ENCODE data around the gene SUCLG2. TPM values are rescaled to one million over a fixed set of nuclear protein-coding genes. Genes with fewer than 3 reads are reported as not detected.

Gene SUCLG2
- total and polyA plus RNA-seq, 2 donors = 58.9 to 72.8 TPM

DNA sequence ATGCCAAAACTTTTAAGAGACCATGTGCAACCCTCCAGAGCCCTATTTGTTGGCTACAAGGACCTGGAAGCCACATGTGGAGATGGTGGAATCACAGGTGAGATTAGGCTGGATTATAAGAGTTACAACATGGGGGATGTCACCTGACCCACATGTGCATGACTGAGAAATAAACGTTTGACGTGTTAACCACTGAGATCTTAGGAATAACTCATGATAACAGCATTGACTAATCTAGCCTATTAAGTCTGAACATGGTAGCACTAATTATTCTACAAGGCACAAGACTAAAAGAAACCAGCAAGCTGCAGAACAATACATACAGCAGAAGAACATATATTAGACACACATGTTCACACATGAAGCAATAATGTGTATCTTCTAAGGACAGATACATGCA, 38.4 kb downstream of the SUCLG2 start:
- Histone ChIP-seq H3K4me3 (ENCODE audit: low read depth, low read length) (no peak overlapping the region), H3K27ac (ENCODE audit: low read depth) (no peak overlapping the region), H3K36me3 (ENCODE audit: insufficient read depth) (peaks cover 2% of the 10 kb centered on the region), H3K4me1 (ENCODE audit: insufficient read depth) (no peaks in the 10 kb centered on the region)
- no peak for DNase-seq (ENCODE audit: extremely low spot score)
- 90% methylated on average over 2 of the region's 2 CpGs for WGBS

DNA sequence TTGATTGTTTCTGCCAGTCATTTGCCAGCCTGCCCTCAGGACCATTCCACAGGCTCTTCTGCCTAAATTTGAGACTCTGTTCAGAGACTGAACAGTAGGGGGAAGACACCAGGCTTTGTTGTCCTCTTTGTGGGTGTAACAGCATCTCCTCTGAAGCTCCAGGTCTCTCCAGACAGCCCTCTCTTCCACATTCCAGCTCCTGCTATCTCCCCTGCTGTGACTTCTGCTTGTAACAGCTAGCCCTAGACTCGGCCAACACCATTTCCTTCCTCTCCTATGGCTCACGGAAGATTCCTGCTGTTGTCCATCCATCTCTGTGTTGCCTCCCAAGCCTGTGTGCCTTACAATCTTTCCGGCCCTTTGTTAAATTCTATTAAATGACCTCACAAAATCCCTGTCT, 40.2 kb downstream of the SUCLG2 start:
- no peaks in the 10 kb centered on the region for H3K4me1 ChIP-seq (ENCODE audit: insufficient read depth)
- H3K27ac ChIP-seq (ENCODE audit: low read depth) = no peak overlapping the region
- DNase-seq (ENCODE audit: extremely low spot score) = no peak
- peaks cover 2% of the 10 kb centered on the region for H3K36me3 ChIP-seq (ENCODE audit: insufficient read depth)
- H3K4me3 ChIP-seq (ENCODE audit: low read depth, low read length) = no peak overlapping the region
- WGBS = 86% methylated on average over 3 of the region's 3 CpGs

DNA sequence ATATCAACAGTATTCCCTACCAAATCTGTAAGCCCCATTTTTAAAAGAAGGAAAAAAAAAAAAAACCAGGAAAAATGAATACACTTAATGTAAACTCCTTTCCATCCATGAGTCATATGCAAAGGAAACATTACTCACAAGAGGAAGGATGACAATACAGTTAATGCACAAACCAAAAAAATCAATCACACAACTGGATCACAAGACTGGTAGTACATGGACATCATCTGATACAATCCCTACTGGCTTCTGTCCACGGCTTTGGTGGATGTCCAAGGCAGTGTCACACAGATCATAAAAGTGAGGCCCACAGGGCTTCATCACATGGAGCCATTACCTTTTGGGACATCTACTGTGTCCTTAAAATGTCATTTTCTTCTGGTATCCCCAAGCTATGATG, 44.0 kb downstream of the SUCLG2 start:
- WGBS = 90% methylated on average over 1 of the region's 1 CpG
- Histone ChIP-seq H3K4me1 (ENCODE audit: insufficient read depth) (no peaks in the 10 kb centered on the region), H3K36me3 (ENCODE audit: insufficient read depth) (peaks cover under 1% of the 10 kb centered on the region), H3K4me3 (ENCODE audit: low read depth, low read length) (no peak overlapping the region), H3K27ac (ENCODE audit: low read depth) (no peak overlapping the region)
- no peak for DNase-seq (ENCODE audit: extremely low spot score)

DNA sequence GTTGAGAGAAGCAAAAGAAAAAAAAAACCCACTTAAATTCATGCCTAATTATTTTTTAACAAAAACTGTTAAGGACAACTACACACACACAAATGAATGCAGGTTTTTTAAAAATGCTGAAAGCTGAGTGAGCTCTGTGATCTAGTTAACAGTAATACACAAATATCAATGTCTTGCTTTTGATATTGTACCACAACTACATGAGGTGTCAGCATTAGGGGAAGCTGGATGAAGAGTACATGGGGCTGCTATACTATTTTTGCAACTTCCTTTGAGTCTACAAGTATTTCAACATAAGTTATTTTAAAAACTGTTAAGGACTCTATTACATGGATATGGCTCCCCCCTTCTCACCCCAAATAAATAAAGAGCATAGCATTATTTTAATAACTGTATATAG, 44.7 kb downstream of the SUCLG2 start:
- Histone ChIP-seq H3K4me3 (ENCODE audit: low read depth, low read length) (no peak overlapping the region), H3K36me3 (ENCODE audit: insufficient read depth) (peaks cover 2% of the 10 kb centered on the region), H3K27ac (ENCODE audit: low read depth) (no peak overlapping the region), H3K4me1 (ENCODE audit: insufficient read depth) (no peaks in the 10 kb centered on the region)
- DNase-seq (ENCODE audit: extremely low spot score) = no peak

DNA sequence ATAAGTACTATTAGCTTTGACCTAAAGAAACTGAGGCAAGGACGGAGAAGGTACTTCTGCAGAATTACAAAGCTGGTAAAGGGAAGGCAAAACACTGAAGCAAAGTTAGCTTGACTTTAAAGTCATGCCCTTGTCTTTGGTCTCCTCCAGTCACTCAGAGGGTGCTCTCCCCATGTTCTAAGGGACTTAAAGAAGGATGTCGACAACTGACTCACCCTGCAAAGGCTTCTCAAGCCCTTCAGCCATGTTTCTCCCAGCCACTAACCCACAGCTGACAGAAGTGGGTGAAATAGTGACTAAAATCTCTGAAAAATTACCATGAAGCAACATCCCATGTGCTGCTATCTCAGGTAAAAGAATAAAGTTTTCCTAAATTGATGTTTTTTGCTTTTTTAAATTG, 46.4 kb downstream of the SUCLG2 start:
- Histone ChIP-seq H3K4me1 (ENCODE audit: insufficient read depth) (no peaks in the 10 kb centered on the region), H3K4me3 (ENCODE audit: low read depth, low read length) (no peak overlapping the region), H3K27ac (ENCODE audit: low read depth) (no peak overlapping the region), H3K36me3 (ENCODE audit: insufficient read depth) (peaks cover 2% of the 10 kb centered on the region)
- WGBS = 98% methylated on average over 2 of the region's 2 CpGs
- DNase-seq (ENCODE audit: extremely low spot score) = no peak

DNA sequence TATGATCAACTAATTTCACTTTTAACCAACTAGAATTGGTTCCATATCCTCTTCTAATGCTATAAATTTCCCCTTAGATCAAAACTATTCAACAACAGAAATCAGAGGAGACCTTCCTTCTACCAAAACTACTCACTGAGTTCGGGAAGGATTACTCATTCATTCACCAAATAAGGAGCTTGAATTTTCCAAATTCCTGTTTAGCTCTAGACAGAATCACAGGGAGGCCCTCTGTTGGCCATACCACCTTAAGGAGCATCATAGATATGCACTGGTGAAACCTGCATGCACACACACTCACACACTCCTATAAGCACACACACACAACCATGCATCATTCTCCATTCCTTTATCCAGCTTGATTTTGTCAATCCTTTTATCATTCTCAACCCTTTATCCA, 49.0 kb downstream of the SUCLG2 start:
- Histone ChIP-seq H3K36me3 (ENCODE audit: insufficient read depth) (peaks cover 2% of the 10 kb centered on the region), H3K4me1 (ENCODE audit: insufficient read depth) (peaks cover 3% of the 10 kb centered on the region), H3K27ac (ENCODE audit: low read depth) (no peak overlapping the region), H3K4me3 (ENCODE audit: low read depth, low read length) (no peak overlapping the region)
- DNase-seq (ENCODE audit: extremely low spot score) = no peak
- 61% methylated on average over 1 of the region's 1 CpG for WGBS

DNA sequence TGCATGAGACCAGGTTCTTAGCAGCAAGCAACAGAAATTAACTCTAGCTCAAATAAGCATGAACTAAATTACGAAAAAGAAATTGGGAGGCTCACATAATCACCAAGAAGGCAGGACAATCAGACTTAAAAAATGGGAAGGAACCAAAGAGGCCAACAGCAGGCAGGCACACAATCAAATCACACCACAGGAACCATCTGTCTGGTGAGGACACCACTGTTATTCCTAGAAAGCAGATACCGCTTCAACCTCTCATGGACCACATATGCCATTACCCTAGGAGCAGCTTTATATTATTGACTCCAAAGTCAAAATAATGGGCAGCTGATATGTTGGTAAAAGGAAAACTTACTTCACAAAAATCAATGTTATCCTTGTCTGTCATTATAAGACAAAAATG, 51.6 kb downstream of the SUCLG2 start:
- no peak overlapping the region for H3K4me3 ChIP-seq (ENCODE audit: low read depth, low read length)
- H3K4me1 ChIP-seq (ENCODE audit: insufficient read depth) = peaks cover 3% of the 10 kb centered on the region
- no peak for DNase-seq (ENCODE audit: extremely low spot score)
- H3K36me3 ChIP-seq (ENCODE audit: insufficient read depth) = peaks cover 2% of the 10 kb centered on the region
- no peak overlapping the region for H3K27ac ChIP-seq (ENCODE audit: low read depth)
- WGBS = 92% methylated on average over 2 of the region's 2 CpGs

DNA sequence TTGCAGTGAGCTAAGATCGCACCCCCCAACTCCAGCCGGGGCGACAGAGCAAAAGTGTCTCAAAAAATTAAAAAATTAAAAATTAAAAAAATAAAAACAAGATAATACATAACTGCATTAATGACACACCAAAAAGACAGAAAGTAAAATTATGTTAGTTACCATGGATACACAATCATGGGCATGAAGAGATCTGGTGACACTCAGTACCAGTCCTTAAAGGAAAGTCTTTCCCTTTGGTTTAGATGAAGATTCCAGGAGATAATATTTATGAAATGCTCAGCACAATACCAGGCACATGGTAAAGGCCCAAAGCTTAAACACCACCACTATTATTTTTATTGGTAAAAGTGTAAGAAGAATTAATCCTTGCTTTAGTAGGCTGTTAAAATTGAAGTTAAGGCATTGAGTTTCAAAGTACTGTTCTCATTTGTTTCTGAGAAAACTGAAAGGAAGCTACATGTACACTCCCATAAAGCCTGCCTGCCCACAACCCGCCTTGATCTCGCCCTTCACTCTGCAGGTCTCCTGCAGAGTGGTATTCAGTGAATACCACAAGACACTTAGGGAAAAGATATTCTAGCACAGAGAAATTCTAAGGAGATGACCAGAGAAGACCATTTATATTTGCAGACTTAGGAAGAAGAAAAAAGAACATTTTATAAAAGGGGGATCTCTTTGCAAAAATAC, 52.3 kb downstream of the SUCLG2 start:
- H3K27ac ChIP-seq (ENCODE audit: low read depth) = no peak overlapping the region
- peaks cover 3% of the 10 kb centered on the region for H3K4me1 ChIP-seq (ENCODE audit: insufficient read depth)
- WGBS = 97% methylated on average over 5 of the region's 5 CpGs
- no peak overlapping the region for H3K4me3 ChIP-seq (ENCODE audit: low read depth, low read length)
- no peak for DNase-seq (ENCODE audit: extremely low spot score)
- peaks cover 2% of the 10 kb centered on the region for H3K36me3 ChIP-seq (ENCODE audit: insufficient read depth)

DNA sequence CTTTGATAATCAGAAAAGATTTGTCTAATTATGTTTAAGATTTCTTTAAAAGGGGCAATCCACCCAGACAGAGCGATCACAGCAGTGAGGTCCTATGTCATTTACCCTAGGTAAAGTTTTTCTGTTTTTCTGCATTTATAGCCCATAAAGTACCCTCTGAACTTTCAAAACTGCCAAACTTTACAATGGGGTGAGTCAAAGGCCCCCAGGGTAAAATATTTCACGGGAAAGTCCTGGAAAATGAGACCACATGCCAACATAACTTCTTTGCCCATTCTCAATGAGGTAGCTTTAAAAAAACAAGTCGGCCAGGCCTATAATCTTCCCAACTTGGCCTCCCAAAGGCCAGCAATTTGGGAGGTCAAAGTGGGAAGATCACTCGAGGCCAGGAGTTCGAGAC, 53.0 kb downstream of the SUCLG2 start:
- no peak for DNase-seq (ENCODE audit: extremely low spot score)
- H3K36me3 ChIP-seq (ENCODE audit: insufficient read depth) = peaks cover 2% of the 10 kb centered on the region
- H3K27ac ChIP-seq (ENCODE audit: low read depth) = no peak overlapping the region
- H3K4me3 ChIP-seq (ENCODE audit: low read depth, low read length) = no peak overlapping the region
- H3K4me1 ChIP-seq (ENCODE audit: insufficient read depth) = peaks cover 3% of the 10 kb centered on the region
- 79% methylated on average over 5 of the region's 5 CpGs for WGBS

DNA sequence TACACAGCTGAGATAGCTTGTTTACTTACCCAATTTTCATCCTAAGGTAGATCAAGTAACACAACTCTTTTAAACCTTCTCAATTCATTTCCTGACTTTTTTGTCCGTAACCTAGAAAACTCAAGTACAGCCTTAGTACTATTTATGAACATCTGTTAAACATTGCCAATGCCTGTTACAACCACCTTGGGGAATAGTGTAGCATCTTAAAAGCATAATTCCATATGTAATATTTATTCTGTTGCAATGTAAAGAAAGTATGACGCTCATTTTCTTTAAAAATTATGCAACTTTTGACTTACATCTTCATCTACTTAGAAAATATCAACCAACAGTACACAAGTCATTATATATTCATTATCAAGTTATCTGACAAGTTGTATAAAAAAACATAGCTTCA, 54.6 kb downstream of the SUCLG2 start:
- Histone ChIP-seq H3K4me1 (ENCODE audit: insufficient read depth) (peaks cover 3% of the 10 kb centered on the region), H3K27ac (ENCODE audit: low read depth) (no peak overlapping the region), H3K4me3 (ENCODE audit: low read depth, low read length) (no peak overlapping the region), H3K36me3 (ENCODE audit: insufficient read depth) (no peaks in the 10 kb centered on the region)
- DNase-seq (ENCODE audit: extremely low spot score) = no peak
- WGBS = 91% methylated on average over 2 of the region's 2 CpGs

DNA sequence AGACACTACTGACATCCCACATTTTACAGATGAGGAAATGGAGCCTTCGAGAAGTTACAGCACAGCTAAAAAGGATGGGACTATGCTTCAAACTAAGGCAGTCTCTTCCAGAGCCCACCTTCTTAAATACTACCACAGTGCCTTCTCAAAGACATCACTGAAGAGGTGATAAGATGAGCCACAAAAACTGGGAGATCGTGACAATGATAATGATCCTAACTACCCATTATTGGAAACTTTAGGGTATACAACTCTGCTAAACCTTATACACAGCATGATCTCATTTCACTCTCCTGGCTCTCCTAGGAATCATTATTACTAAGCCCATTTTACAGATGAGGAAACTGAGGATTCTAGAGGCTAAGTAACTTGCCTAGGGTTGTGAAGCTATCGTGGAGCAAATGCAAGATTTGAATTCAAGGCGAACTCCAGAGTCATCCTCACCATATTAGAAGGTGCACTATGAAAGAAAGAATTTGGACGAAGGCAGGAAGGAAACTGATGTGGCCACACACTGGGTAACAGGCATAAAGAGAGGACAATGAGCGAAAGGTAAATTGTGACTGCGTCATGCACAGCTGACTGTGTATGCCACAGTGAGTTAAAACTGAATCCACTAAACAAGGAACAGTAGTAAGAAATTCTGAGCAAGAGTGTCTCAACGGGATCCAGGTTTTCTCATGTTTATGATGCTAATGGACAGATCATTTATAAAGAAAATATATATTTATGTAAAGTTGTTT, 55.4 kb downstream of the SUCLG2 start:
- WGBS = 95% methylated on average over 8 of the region's 8 CpGs
- Histone ChIP-seq H3K36me3 (ENCODE audit: insufficient read depth) (no peaks in the 10 kb centered on the region), H3K4me3 (ENCODE audit: low read depth, low read length) (no peak overlapping the region), H3K27ac (ENCODE audit: low read depth) (no peak overlapping the region), H3K4me1 (ENCODE audit: insufficient read depth) (peaks cover 3% of the 10 kb centered on the region)
- no peak for DNase-seq (ENCODE audit: extremely low spot score)

DNA sequence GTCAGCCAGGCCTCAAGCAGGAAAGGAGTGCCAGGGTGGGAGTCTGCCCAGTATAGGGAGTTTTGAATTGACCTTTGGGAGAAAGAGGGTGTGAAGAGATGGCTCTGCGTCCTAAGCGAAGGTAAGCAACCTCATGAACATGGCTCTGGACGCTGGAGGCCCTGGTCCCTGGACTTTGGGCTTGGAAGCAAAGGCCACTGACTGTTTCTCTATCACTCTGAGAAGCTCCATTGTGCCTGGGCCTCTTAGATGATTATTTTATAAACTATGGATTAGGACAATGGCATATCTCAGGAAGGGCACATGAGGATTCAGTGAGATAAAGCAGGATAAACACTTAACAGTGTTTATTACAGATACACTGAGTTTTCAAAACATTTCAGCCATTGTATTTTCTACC, 59.0 kb downstream of the SUCLG2 start:
- H3K4me1 ChIP-seq (ENCODE audit: insufficient read depth) = no peaks in the 10 kb centered on the region
- no peak overlapping the region for H3K4me3 ChIP-seq (ENCODE audit: low read depth, low read length)
- no peak for DNase-seq (ENCODE audit: extremely low spot score)
- no peak overlapping the region for H3K27ac ChIP-seq (ENCODE audit: low read depth)
- WGBS = 95% methylated on average over 3 of the region's 3 CpGs
- no peaks in the 10 kb centered on the region for H3K36me3 ChIP-seq (ENCODE audit: insufficient read depth)

DNA sequence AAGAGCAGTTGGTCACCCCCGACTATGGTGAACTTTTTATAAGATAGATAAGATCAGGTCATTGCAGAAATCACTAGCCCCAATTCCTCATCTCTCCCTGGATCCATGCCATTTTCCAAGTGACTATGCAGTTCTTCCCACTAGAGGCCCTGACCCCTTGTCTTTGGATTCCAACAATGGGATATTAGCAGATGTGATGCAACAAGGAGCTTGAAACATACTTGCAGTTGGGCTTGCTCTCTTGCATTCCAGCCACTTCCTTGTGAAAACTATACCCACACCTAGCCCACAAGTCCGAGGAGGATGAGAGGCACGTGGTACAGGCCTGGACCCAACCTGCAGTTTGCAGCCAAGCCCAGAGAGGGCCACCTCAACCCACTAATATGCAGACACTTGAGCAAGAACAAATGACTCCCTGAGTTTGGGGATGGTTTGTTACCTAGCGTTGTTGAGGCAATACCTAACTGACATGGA, 60.6 kb downstream of the SUCLG2 start:
- H3K27ac ChIP-seq (ENCODE audit: low read depth) = no peak overlapping the region
- 90% methylated on average over 4 of the region's 4 CpGs for WGBS
- H3K36me3 ChIP-seq (ENCODE audit: insufficient read depth) = no peaks in the 10 kb centered on the region
- no peaks in the 10 kb centered on the region for H3K4me1 ChIP-seq (ENCODE audit: insufficient read depth)
- H3K4me3 ChIP-seq (ENCODE audit: low read depth, low read length) = no peak overlapping the region
- no peak for DNase-seq (ENCODE audit: extremely low spot score)

DNA sequence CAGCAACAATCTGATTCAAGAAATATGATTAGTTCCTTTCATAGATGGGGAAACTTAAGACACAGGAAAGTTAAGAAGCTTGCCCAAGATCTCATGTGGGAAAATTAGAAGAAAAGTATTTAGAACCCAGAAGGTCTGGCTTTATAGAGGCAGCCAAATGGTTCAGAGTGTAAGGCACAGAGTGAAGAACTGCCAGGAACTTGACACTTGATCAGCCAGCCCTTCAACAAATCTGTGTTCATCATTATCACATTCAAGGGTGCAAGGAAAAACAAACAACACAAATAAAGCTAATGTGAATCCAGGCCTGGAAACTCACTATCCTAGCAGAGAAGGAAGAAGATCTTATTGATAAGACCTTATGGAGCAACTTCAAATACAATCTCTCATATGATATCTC, 62.4 kb downstream of the SUCLG2 start:
- H3K27ac ChIP-seq (ENCODE audit: low read depth) = no peak overlapping the region
- DNase-seq (ENCODE audit: extremely low spot score) = no peak
- no peaks in the 10 kb centered on the region for H3K4me1 ChIP-seq (ENCODE audit: insufficient read depth)
- no peaks in the 10 kb centered on the region for H3K36me3 ChIP-seq (ENCODE audit: insufficient read depth)
- no peak overlapping the region for H3K4me3 ChIP-seq (ENCODE audit: low read depth, low read length)

Measured in urinary bladder (tissue), 4 donors.